HEK293 (cell line): ENCODE measurements around the gene IL1RAP.

Experiments used
- BCL11B ChIP-seq: fragments of 450-650 bp; formaldehyde crosslinking; IDR thresholded peaks from 2 replicates; pipeline ENCODE4 v1.5.1; 2016; ENCODE audit warnings: low read depth, missing biosample characterization, missing genetic modification characterization
- GLI2 ChIP-seq: fragments of 450-650 bp; formaldehyde crosslinking; IDR thresholded peaks from 2 replicates; pipeline ENCODE4; 2017; ENCODE audit warnings: missing biosample characterization, missing genetic modification characterization, low read depth, borderline replicate concordance
- HOXC10 ChIP-seq: sonication (generic); formaldehyde crosslinking; IDR thresholded peaks from 2 replicates; pipeline ENCODE4 v1.8.1; 2023; ENCODE audit warnings: mild to moderate bottlenecking, missing genetic modification reagents
- MZF1 ChIP-seq: fragments of 450-650 bp; formaldehyde crosslinking; IDR thresholded peaks from 2 replicates; pipeline ENCODE4 v1.5.1; 2017; ENCODE audit warnings: missing biosample characterization, missing genetic modification characterization, borderline replicate concordance
- SALL2 ChIP-seq: fragments of 450-650 bp; formaldehyde crosslinking; IDR thresholded peaks from 2 replicates; pipeline ENCODE4 v1.5.0; 2017; ENCODE audit warnings: missing biosample characterization, mild to moderate bottlenecking, missing genetic modification characterization, borderline replicate concordance
- ZBTB26 ChIP-seq: fragments of 450-650 bp; formaldehyde crosslinking; optimal IDR thresholded peaks from 2 replicates; pipeline ENCODE3; 2016; ENCODE audit warnings: missing biosample characterization, mild to moderate bottlenecking, missing genetic modification characterization
- ZBTB44 ChIP-seq: fragments of 450-650 bp; IDR thresholded peaks from 2 replicates; pipeline ENCODE4 v1.5.1; 2018; ENCODE audit warnings: missing biosample characterization, mild to moderate bottlenecking, missing genetic modification characterization
- ZBTB7A ChIP-seq: fragments of 450-650 bp; formaldehyde crosslinking; IDR thresholded peaks from 2 replicates; pipeline ENCODE4 v1.5.1; 2016; ENCODE audit warnings: low read depth, missing biosample characterization, missing genetic modification characterization
- ZEB2 ChIP-seq: fragments of 450-650 bp; formaldehyde crosslinking; IDR thresholded peaks from 2 replicates; pipeline ENCODE4 v1.5.1; 2016; ENCODE audit warnings: missing biosample characterization, missing genetic modification characterization
- ZNF112 ChIP-seq: fragments of 450-650 bp; formaldehyde crosslinking; IDR thresholded peaks from 2 replicates; pipeline ENCODE4 v1.5.0; 2017; ENCODE audit warnings: missing biosample characterization, missing genetic modification characterization
- ZNF138 ChIP-seq: fragments of 450-650 bp; formaldehyde crosslinking; IDR thresholded peaks from 2 replicates; pipeline ENCODE4 v1.5.1; 2016; ENCODE audit warnings: missing biosample characterization, missing genetic modification characterization, borderline replicate concordance
- ZNF155 ChIP-seq: fragments of 450-650 bp; formaldehyde crosslinking; IDR thresholded peaks from 2 replicates; pipeline ENCODE4 v1.5.1; 2016; ENCODE audit warnings: missing biosample characterization, missing genetic modification characterization
- ZNF311 ChIP-seq: fragments of 450-650 bp; formaldehyde crosslinking; IDR thresholded peaks from 2 replicates; pipeline ENCODE4 v1.5.1; 2017; ENCODE audit warnings: missing biosample characterization, missing genetic modification characterization, borderline replicate concordance
- ZNF394 ChIP-seq: fragments of 450-650 bp; formaldehyde crosslinking; IDR thresholded peaks from 2 replicates; pipeline ENCODE4 v1.5.1; 2016; ENCODE audit warnings: missing biosample characterization, missing genetic modification characterization, mild to moderate bottlenecking, moderate library complexity, borderline replicate concordance
- ZNF518A ChIP-seq: fragments of 450-650 bp; formaldehyde crosslinking; conservative IDR thresholded peaks from 2 replicates; pipeline ENCODE4 v1.5.1; 2016; ENCODE audit warnings: low read depth, missing biosample characterization, missing genetic modification characterization
- ZNF571 ChIP-seq: fragments of 450-650 bp; formaldehyde crosslinking; IDR thresholded peaks from 2 replicates; pipeline ENCODE4 v1.5.0; 2017; ENCODE audit warnings: missing biosample characterization, missing genetic modification characterization
- ZNF580 ChIP-seq: fragments of 450-650 bp; formaldehyde crosslinking; IDR thresholded peaks from 2 replicates; pipeline ENCODE4 v1.5.1; 2016; ENCODE audit warnings: missing biosample characterization, missing genetic modification characterization
- ZNF777 ChIP-seq: fragments of 450-650 bp; formaldehyde crosslinking; IDR thresholded peaks from 2 replicates; pipeline ENCODE4 v1.5.1; 2017; ENCODE audit warnings: missing biosample characterization, missing genetic modification characterization, borderline replicate concordance
- ZSCAN23 ChIP-seq: fragments of 450-650 bp; formaldehyde crosslinking; IDR thresholded peaks from 2 replicates; pipeline ENCODE4 v1.5.1; 2016; ENCODE audit warnings: missing biosample characterization, missing genetic modification characterization
- TF ChIP-seq, protein P1 (sequence below): sonication (generic); formaldehyde crosslinking; IDR thresholded peaks from 2 replicates; pipeline ENCODE4 v1.8.1; 2022; ENCODE audit warnings: mild to moderate bottlenecking, moderate library complexity, missing genetic modification reagents
- TF ChIP-seq, protein P2 (sequence below): fragments of 450-650 bp; formaldehyde crosslinking; IDR thresholded peaks from 2 replicates; pipeline ENCODE4 v1.5.1; 2017; ENCODE audit warnings: missing biosample characterization, missing genetic modification characterization
- TF ChIP-seq, protein P3 (sequence below): fragments of 450-650 bp; formaldehyde crosslinking; IDR thresholded peaks from 2 replicates; pipeline ENCODE4 v1.5.1; 2016; ENCODE audit warnings: missing biosample characterization, missing genetic modification characterization

The IL1RAP gene

GRCh38 chr3:190513409-190514370, at the start of gene IL1RAP (continued):
- peak; percentile 78 for TF ChIP-seq ZBTB26 (tag by site-specific recombination)
- TF ChIP-seq, protein P1, sequence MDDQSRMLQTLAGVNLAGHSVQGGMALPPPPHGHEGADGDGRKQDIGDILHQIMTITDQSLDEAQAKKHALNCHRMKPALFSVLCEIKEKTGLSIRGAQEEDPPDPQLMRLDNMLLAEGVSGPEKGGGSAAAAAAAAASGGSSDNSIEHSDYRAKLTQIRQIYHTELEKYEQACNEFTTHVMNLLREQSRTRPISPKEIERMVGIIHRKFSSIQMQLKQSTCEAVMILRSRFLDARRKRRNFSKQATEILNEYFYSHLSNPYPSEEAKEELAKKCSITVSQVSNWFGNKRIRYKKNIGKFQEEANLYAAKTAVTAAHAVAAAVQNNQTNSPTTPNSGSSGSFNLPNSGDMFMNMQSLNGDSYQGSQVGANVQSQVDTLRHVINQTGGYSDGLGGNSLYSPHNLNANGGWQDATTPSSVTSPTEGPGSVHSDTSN, result peak; percentile 69; the same call in 1 of the 2 replicates
- TF ChIP-seq ZNF571 (tag by site-specific recombination), result no peak
- TF ChIP-seq ZNF394 (tag by site-specific recombination), result no peak
- TF ChIP-seq ZNF112 (tag by site-specific recombination), result no peak
- no peak for TF ChIP-seq ZNF311 (tag by site-specific recombination)
- no peak for TF ChIP-seq ZNF155 (tag by site-specific recombination)
- TF ChIP-seq ZNF518A (tag by site-specific recombination), result no peak
- no peak for TF ChIP-seq BCL11B (tag by site-specific recombination)
- TF ChIP-seq ZNF580 (tag by site-specific recombination), result no peak
- no peak for TF ChIP-seq MZF1 (tag by site-specific recombination)
- TF ChIP-seq ZNF777 (tag by site-specific recombination), result 0 out of 2 replicates have a peak, but pooled peaks have one; percentile 34
- no peak for TF ChIP-seq GLI2
- peak; percentile 66 for TF ChIP-seq ZBTB44
- TF ChIP-seq, protein P2, sequence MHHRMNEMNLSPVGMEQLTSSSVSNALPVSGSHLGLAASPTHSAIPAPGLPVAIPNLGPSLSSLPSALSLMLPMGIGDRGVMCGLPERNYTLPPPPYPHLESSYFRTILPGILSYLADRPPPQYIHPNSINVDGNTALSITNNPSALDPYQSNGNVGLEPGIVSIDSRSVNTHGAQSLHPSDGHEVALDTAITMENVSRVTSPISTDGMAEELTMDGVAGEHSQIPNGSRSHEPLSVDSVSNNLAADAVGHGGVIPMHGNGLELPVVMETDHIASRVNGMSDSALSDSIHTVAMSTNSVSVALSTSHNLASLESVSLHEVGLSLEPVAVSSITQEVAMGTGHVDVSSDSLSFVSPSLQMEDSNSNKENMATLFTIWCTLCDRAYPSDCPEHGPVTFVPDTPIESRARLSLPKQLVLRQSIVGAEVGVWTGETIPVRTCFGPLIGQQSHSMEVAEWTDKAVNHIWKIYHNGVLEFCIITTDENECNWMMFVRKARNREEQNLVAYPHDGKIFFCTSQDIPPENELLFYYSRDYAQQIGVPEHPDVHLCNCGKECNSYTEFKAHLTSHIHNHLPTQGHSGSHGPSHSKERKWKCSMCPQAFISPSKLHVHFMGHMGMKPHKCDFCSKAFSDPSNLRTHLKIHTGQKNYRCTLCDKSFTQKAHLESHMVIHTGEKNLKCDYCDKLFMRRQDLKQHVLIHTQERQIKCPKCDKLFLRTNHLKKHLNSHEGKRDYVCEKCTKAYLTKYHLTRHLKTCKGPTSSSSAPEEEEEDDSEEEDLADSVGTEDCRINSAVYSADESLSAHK (tag by site-specific recombination), result no peak
- no peak for TF ChIP-seq SALL2 (tag by site-specific recombination)
- TF ChIP-seq ZBTB7A (tag by site-specific recombination), result no peak
- TF ChIP-seq ZSCAN23 (tag by site-specific recombination), result no peak
- 0 out of 2 replicates have a peak, but pooled peaks have one; percentile 16 for TF ChIP-seq ZEB2 (tag by site-specific recombination)
- TF ChIP-seq HOXC10 (CRISPR knock-in tag), result no peak
- TF ChIP-seq, protein P3, sequence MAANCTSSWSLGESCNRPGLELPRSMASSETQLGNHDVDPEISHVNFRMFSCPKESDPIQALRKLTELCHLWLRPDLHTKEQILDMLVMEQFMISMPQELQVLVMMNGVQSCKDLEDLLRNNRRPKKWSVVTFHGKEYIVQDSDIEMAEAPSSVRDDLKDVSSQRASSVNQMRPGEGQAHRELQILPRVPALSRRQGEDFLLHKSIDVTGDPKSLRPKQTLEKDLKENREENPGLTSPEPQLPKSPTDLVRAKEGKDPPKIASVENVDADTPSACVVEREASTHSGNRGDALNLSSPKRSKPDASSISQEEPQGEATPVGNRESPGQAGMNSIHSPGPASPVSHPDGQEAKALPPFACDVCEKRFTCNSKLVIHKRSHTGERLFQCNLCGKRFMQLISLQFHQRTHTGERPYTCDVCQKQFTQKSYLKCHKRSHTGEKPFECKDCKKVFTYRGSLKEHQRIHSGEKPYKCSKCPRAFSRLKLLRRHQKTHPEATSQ (tag by site-specific recombination), result no peak
- TF ChIP-seq ZNF138 (tag by site-specific recombination), result no peak
